ENCODE data around the gene SLC1A2. TPM values are rescaled to one million over a fixed set of nuclear protein-coding genes. Genes with fewer than 3 reads are reported as not detected.

Gene SLC1A2
- total RNA-seq, 1 donor from 2014 or later = 3.8 TPM

GRCh38 chr11:35415487-35415886 lies 3.9 kb downstream of the SLC1A2 start:
- DNase-seq (ENCODE audit: missing footprints) = no peak
- intact Hi-C loops (cut with DNase I) = no loop called here
- ATAC-seq = no peak

- no peak for ATAC-seq
- DNase-seq (ENCODE audit: missing footprints) = no peak
- intact Hi-C loops (cut with DNase I) = no loop called here
These were observed 4.6 kb downstream of the SLC1A2 start for GRCh38 chr11:35414776-35415175.

GRCh38 chr11:35414311-35414710 lies 5.0 kb downstream of the SLC1A2 start:
- ATAC-seq (no peak), DNase-seq (ENCODE audit: missing footprints) (no peak)
- intact Hi-C loops (cut with DNase I) = no loop called here

GRCh38 chr11:35413598-35413997 lies 5.8 kb downstream of the SLC1A2 start:
- no peak for DNase-seq (ENCODE audit: missing footprints)
- intact Hi-C loops (cut with DNase I) = no loop called here
- ATAC-seq = no peak

- intact Hi-C loops (cut with DNase I) = no loop called here
- no peak for ATAC-seq
These were observed 7.1 kb downstream of the SLC1A2 start for GRCh38 chr11:35412285-35412684.

GRCh38 chr11:35407041-35407440 lies 12.3 kb downstream of the SLC1A2 start:
- no peak for ATAC-seq
- intact Hi-C loops (cut with DNase I) = no loop called here
- DNase-seq (ENCODE audit: missing footprints) = no peak

More at GRCh38 chr11:35412285-35412684, 7.1 kb downstream of the SLC1A2 start:
- DNase-seq (ENCODE audit: missing footprints) = no peak

- no peak for DNase-seq (ENCODE audit: missing footprints)
- no peak for ATAC-seq
- intact Hi-C loops (cut with DNase I) = no loop called here
These were observed 15.0 kb downstream of the SLC1A2 start for GRCh38 chr11:35404388-35404775.

GRCh38 chr11:35403765-35404387 lies 15.5 kb downstream of the SLC1A2 start:
- no peak for ATAC-seq
- DNase-seq (ENCODE audit: missing footprints) = no peak
- intact Hi-C loops (cut with DNase I) = no loop called here

- ATAC-seq = no peak
- DNase-seq (ENCODE audit: missing footprints) = no peak
- intact Hi-C loops (cut with DNase I) = no loop called here
These were observed 16.4 kb downstream of the SLC1A2 start for GRCh38 chr11:35402751-35403660.

- ATAC-seq = no peak
- intact Hi-C loops (cut with DNase I) = no loop called here
These were observed 20.5 kb downstream of the SLC1A2 start for GRCh38 chr11:35398881-35399280.

GRCh38 chr11:35394941-35395340 lies 24.4 kb downstream of the SLC1A2 start:
- DNase-seq (ENCODE audit: missing footprints) (no peak), ATAC-seq (no peak)
- intact Hi-C loops (cut with DNase I) = loop anchor here (5.0 kb wide), 4 partner anchors 158 to 878 kb away; no protein-coding TSS in a partner anchor

More at GRCh38 chr11:35398881-35399280, 20.5 kb downstream of the SLC1A2 start:
- no peak for DNase-seq (ENCODE audit: missing footprints)

GRCh38 chr11:35393098-35393497 lies 26.3 kb downstream of the SLC1A2 start:
- ATAC-seq (no peak), DNase-seq (ENCODE audit: missing footprints) (no peak)
- intact Hi-C loops (cut with DNase I) = loop anchor here (2.0 to 5.0 kb wide), 5 partner anchors 156 to 876 kb away; no protein-coding TSS in a partner anchor

- DNase-seq (ENCODE audit: missing footprints) = peak; percentile 87
- peak; percentile 64 for ATAC-seq
- intact Hi-C loops (cut with DNase I) = loop anchor here (2.0 to 5.0 kb wide), 5 partner anchors 155 to 875 kb away; no protein-coding TSS in a partner anchor
These were observed 27.3 kb downstream of the SLC1A2 start for GRCh38 chr11:35391922-35392688.

GRCh38 chr11:35390737-35391682 lies 28.3 kb downstream of the SLC1A2 start:
- DNase-seq (ENCODE audit: missing footprints) (no peak), ATAC-seq (no peak)
- intact Hi-C loops (cut with DNase I) = loop anchor here (5.0 kb wide), 4 partner anchors 154 to 874 kb away; no protein-coding TSS in a partner anchor

- no peak for DNase-seq (ENCODE audit: missing footprints)
- ATAC-seq = no peak
- intact Hi-C loops (cut with DNase I) = loop anchor here (5.0 to 10.0 kb wide), 5 partner anchors 115 to 873 kb away; no protein-coding TSS in a partner anchor
These were observed 29.4 kb downstream of the SLC1A2 start for GRCh38 chr11:35389897-35390465.

- intact Hi-C loops (cut with DNase I) = loop anchor here (10.0 kb wide), 1 partner anchor 114 kb away; no protein-coding TSS in a partner anchor
- DNase-seq (ENCODE audit: missing footprints) = no peak
These were observed 30.2 kb downstream of the SLC1A2 start for GRCh38 chr11:35389112-35389511.

GRCh38 chr11:35388061-35388460 lies 31.3 kb downstream of the SLC1A2 start:
- ATAC-seq (no peak), DNase-seq (ENCODE audit: missing footprints) (no peak)
- intact Hi-C loops (cut with DNase I) = loop anchor here (10.0 kb wide), 1 partner anchor 113 kb away; no protein-coding TSS in a partner anchor

More at GRCh38 chr11:35389112-35389511, 30.2 kb downstream of the SLC1A2 start:
- no peak for ATAC-seq
